ENCODE data around the gene ANLN.

GRCh38 chr7:36367561-36368077 lies 22.0 kb upstream of the ANLN start:
- TF ChIP-seq CTCF (IDR thresholded peaks at IDR 0.05; ENCODE audit: low read depth, low read length): no peak
- no peak for TF ChIP-seq POLR2A (IDR thresholded peaks at IDR 0.05; ENCODE audit: extremely low read depth, insufficient read length)

Data from NB4 (cell line).